Measurements from ENCODE around the gene SPTBN4.

DNA sequence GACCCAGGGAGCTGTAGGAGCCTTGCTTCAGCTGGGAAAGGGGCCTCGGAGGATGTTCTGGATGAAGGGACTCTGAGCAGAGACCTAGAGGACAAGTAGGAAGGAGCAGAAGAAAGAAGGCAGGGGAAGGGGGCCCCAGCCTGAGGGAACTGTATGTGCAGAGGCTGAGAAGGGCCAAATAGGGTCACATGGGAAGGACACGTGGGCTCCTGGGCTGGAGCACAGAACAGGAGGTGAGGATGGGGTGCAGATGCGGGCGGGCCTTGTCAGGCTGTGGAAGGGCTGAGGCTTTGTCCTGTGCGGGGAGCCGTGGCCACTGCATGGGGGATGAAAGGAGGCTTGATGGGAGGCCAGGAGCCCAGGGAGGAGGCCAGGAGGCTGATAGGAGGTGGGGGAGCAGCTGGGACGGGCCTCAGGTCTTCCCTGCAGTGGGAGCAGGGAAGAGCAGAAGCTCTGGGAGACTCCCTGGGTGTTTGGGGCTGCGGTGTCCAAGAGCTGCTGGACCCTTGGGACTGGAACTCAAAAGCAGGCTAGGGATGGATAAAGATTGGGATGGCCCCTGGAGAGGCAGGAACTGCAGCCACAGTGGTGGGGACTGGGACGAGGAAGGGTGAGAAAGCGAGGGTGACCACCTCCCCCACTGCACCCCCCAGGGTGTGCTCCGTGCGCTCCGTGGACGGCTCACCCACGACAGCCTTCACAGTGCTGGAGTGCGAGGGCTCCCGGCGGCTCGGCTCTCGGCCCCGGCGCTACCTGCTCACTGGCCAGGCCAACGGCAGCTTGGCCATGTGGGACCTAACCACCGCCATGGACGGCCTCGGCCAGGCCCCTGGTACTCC lies 123.0 kb downstream of the SPTBN4 start:
- TF ChIP-seq, protein P1, sequence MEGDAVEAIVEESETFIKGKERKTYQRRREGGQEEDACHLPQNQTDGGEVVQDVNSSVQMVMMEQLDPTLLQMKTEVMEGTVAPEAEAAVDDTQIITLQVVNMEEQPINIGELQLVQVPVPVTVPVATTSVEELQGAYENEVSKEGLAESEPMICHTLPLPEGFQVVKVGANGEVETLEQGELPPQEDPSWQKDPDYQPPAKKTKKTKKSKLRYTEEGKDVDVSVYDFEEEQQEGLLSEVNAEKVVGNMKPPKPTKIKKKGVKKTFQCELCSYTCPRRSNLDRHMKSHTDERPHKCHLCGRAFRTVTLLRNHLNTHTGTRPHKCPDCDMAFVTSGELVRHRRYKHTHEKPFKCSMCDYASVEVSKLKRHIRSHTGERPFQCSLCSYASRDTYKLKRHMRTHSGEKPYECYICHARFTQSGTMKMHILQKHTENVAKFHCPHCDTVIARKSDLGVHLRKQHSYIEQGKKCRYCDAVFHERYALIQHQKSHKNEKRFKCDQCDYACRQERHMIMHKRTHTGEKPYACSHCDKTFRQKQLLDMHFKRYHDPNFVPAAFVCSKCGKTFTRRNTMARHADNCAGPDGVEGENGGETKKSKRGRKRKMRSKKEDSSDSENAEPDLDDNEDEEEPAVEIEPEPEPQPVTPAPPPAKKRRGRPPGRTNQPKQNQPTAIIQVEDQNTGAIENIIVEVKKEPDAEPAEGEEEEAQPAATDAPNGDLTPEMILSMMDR (IDR thresholded peaks at IDR 0.05; ENCODE audit: poor library complexity), result no peak
- TF ChIP-seq EZH2 (IDR thresholded peaks at IDR 0.05; ENCODE audit: borderline replicate concordance), result no peak
